GM19035 (cell line): ENCODE results near the gene PCP2.

Experiments used
- ATAC-seq: cut with Tn5 transposase; IDR thresholded peaks from one replicate; pipeline ENCODE4 v1.9.1; 2021; ENCODE audit not compliant: unreplicated experiment

Gene PCP2

DNA sequence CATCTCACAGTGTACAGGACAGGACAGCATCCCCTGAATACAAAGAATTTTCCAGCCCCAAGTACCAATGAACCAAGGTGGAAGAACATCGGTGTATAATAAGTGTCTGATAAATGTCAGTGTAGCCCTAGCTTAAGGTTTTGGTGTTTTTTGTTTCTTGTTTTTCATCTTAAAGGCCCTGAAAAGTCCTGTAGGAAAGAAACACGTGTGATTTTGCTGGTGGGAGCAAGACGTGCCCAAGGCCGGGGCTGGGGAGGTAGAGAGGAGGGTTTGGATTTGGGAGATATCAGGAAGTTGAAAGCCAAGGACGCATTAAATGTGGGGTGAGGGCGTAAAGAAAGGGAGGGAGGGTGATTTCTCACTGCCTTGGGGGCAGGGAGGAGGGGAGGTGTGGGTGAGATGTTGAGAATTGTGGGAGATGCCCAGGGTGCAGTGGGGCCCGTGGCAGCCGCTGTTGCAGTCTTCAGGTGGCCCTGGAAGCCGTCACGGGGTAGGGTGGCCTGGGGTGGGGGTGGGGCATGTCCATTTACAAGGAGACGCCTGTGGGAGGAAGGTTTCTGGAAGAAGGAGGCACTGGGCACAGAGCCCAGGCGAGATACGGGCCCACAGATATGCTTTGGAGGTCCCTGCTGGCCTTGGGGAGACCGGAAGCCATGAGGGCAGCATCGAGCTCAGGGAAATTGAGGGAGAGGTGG lies 31.1 kb downstream of the PCP2 start:
- no peak for ATAC-seq

GRCh38 chr19:7600721-7601120 lies 32.8 kb downstream of the PCP2 start:
- ATAC-seq = no peak

GRCh38 chr19:7598180-7598579 lies 35.3 kb downstream of the PCP2 start:
- ATAC-seq = no peak

DNA sequence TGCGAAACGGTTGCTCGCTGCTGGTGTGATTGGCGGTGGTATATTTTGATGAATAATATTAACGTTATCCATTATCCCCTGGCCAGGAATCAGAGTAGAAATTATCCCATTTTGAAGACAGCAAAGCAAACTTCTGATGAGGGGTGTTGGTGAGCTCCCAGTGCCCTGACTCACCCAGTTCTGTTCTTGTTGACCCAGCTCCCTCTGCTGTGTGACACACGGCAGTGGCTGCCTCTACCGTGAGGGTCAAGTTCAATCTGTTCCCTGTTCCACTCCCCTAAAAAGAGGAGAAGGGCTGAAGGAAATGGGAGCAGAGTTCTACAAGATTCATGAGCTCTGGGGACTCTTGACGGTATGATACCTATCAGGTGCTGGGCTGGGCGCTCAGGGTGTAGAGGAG lies 35.8 kb downstream of the PCP2 start:
- no peak for ATAC-seq

GRCh38 chr19:7596211-7596937 lies 37.1 kb downstream of the PCP2 start:
- no peak for ATAC-seq

DNA sequence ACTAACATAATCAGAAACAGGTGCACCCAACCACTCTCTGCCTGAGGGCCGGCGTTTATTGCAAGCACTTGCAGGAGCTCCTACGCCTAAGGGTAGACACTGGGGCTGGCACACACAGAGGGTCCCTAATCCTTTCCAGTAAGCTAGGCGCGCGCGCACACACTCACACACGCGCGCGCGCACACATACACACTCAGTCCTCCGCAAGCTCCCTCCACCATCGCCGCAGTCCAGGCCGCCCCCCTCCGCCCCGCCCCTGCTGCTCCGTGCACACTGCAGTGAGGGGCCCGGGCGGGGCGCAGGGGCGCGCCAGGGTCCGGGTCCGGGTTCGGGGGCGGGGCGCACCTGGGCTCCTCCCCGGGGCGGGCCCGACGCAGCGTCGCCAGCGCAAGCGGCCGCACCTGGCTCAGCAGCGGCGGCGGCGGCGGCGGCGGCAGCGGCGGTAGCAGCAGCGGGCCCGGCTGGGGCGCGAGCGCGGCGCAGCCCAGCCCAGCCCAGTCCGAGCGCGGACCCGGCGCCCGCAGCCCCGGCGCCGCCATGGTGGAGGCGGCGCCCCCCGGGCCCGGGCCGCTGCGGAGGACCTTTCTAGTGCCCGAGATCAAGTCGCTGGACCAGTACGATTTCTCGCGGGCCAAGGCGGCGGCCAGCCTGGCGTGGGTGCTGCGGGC lies 37.9 kb downstream of the PCP2 start, which contains the start of gene CAMSAP3:
Gene CAMSAP3, plus strand, starts transcription at position 398 of the 668 bp plus-strand sequence. Its CDS starts 140 bp downstream, at position 538.
- ATAC-seq = no peak

DNA sequence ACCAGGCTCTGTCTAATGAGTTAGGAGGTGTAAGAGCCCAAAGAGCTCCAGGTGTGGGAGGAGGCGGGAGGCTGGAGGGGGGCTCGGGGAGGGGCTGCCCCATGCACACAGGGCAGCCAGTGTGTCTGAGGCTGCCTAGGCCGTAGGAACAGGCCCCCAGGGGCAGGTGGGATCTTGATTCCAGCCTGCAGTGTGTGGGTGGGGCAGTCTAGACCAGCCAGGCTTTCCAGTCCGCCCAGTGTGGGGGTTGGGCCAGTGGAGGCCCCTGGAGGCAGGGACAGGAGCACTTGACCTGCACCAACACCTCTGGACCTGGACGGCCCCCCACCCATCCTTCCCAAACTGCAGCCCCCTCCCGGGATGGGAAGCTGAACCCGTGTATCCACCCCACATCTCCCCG lies 43.3 kb downstream of the PCP2 start:
- ATAC-seq = no peak

- no peak for ATAC-seq
Observed at GRCh38 chr19:7589822-7590221, 43.7 kb downstream of the PCP2 start.

GRCh38 chr19:7582446-7582845 lies 51.1 kb downstream of the PCP2 start:
- ATAC-seq = no peak
